ENCODE data around the gene RFC1. TPM values are rescaled to one million over a fixed set of nuclear protein-coding genes. Genes with fewer than 3 reads are reported as not detected.
A peak's percentile ranks its signal among the peaks of the same experiment; 100 is the strongest.
"Not testable (repeated sequence)": the region's sequence is repeated elsewhere in the genome, so short reads cannot be mapped to it uniquely, and the experiment has no call there.

RFC1 gene
- total and polyA plus RNA-seq, 2 of the 4 experiments (the other 2 are of a cell fraction): 18.4 to 49.3 TPM

- H3K23ac ChIP-seq (ENCODE audit: low read depth, low read length): no peak within 1 kb of the TSS
- H3K79me1 ChIP-seq (ENCODE audit: low read depth in 1 of 2, low read length in 2 of 2): no peaks in the 10 kb centered on the region
- H3K9ac ChIP-seq (ENCODE audit: low read depth, low read length): no peak within 1 kb of the TSS
- H3K4me2 ChIP-seq (ENCODE audit: low read depth, low read length): peak within 1 kb of the TSS; percentile 18; the same call in 1 of the 2 replicates
- POLR2A ChIA-PET (ENCODE audit: unreplicated experiment): no interaction called here
- H2BK5ac ChIP-seq (ENCODE audit: low read depth, low read length, poor library complexity, severe bottlenecking): no peak within 1 kb of the TSS
- BruUV-seq (replicated peaks): no TSS peak
- peak within 1 kb of the TSS; percentile 68 for H2AFZ ChIP-seq (replicated peaks; ENCODE audit: low read length, poor library complexity)
- TF ChIP-seq RAD21 (IDR thresholded peaks at IDR 0.05; ENCODE audit: low read length) (no peak), MXI1 (IDR thresholded peaks at IDR 0.05; ENCODE audit: borderline replicate concordance, low read depth, low read length) (no peak), CHD1 (IDR thresholded peaks at IDR 0.05; ENCODE audit: low read depth, low read length) (no peak), NFE2L2 (IDR thresholded peaks at IDR 0.05; ENCODE audit: low read depth, low read length) (no peak), BHLHE40 (IDR thresholded peaks at IDR 0.05; ENCODE audit: low read depth, low read length) (no peak), ELK1 (IDR thresholded peaks at IDR 0.05; ENCODE audit: borderline replicate concordance, low read depth, low read length) (no peak)
- H3K9me3 ChIP-seq (ENCODE audit: control insufficient read depth, insufficient read depth, low read length): no peaks in the 10 kb centered on the region
- CTCF ChIA-PET: no interaction called here
- H3K27me3 ChIP-seq (ENCODE audit: control insufficient read depth, insufficient read depth, low read length): peaks cover 6% of the 10 kb centered on the region; the same call in 1 of the 2 replicates
- in situ Hi-C loops (cut with MboI; ENCODE audit: low sequenced_read_pairs) (no loop called here), dilution Hi-C loops (cut with HindIII; ENCODE audit: low sequenced_read_pairs, unreplicated experiment) (no loop called here), intact Hi-C loops (cut with micrococcal nuclease) (no loop called here)
- no peak within 1 kb of the TSS for H3K56ac ChIP-seq (ENCODE audit: extremely low read depth, insufficient read depth, low read length)
- H3K9me1 ChIP-seq (ENCODE audit: insufficient read depth, low read length): no peaks in the 10 kb centered on the region
- H3K36me3 ChIP-seq (ENCODE audit: control insufficient read depth, insufficient read depth, low read length): no peaks in the 10 kb centered on the region
- no peak within 1 kb of the TSS for H3K14ac ChIP-seq (replicated peaks; ENCODE audit: low read depth, low read length)
- no peak for DNase-seq
- no peak within 1 kb of the TSS for H3K4ac ChIP-seq (ENCODE audit: low read depth, low read length)
- 0% methylated on average over 1 of the region's 12 CpGs; no CpG with 5 or more reads in 1 of the 2 experiments for WGBS, 2 experiments (ENCODE audit: extremely low coverage in 2 of 2, insufficient read length in 1 of 2)
- H2BK20ac ChIP-seq (ENCODE audit: low read depth, low read length): no peak within 1 kb of the TSS
- H3K4me1 ChIP-seq (ENCODE audit: control insufficient read depth, insufficient read depth, low read length): no peaks in the 10 kb centered on the region
- H4K91ac ChIP-seq (ENCODE audit: insufficient read depth, low read depth, low read length): no peak within 1 kb of the TSS
- no peaks in the 10 kb centered on the region for H4K20me1 ChIP-seq (ENCODE audit: insufficient read depth, low read length)
- no peak within 1 kb of the TSS for H4K8ac ChIP-seq (ENCODE audit: low read depth in 2 of 2, low read length in 2 of 2)
- H3K18ac ChIP-seq (ENCODE audit: low read depth, low read length): no peak within 1 kb of the TSS
- no peak within 1 kb of the TSS for H4K5ac ChIP-seq (ENCODE audit: low read depth, low read length)
- H2BK15ac ChIP-seq (ENCODE audit: low read depth, low read length): no peak within 1 kb of the TSS
- no peak within 1 kb of the TSS for H2BK120ac ChIP-seq (ENCODE audit: low read depth, low read length)
- H3K27ac ChIP-seq (ENCODE audit: insufficient read depth, low read length): no peak within 1 kb of the TSS
- H2AK5ac ChIP-seq (ENCODE audit: low read depth, low read length): no peak within 1 kb of the TSS
- H2AK9ac ChIP-seq (replicated peaks; ENCODE audit: low read depth, low read length, poor library complexity): no peak within 1 kb of the TSS
- no peak within 1 kb of the TSS for H3K4me3 ChIP-seq (ENCODE audit: insufficient read depth, low read depth, low read length)
- ATAC-seq (ENCODE audit: low read depth): peak; percentile 24; the same call in 1 of the 2 replicates
These were observed 40.8 kb upstream of the RFC1 start, which contains the start of gene KLB for GRCh38 chr4:39406763-39407583. TSS of gene KLB (plus strand) at chr4:39406930. CDS start at chr4:39406950, 20 bp downstream.

GRCh38 chr4:39401640-39402039 is 35.5 kb upstream of the RFC1 start:
- POLR2A ChIA-PET (ENCODE audit: unreplicated experiment): not testable (repeated sequence)

More at GRCh38 chr4:39401640-39402039, 35.5 kb upstream of the RFC1 start:
- H3K4ac ChIP-seq (ENCODE audit: low read depth, low read length); H3K56ac ChIP-seq (ENCODE audit: extremely low read depth, insufficient read depth, low read length); in situ Hi-C loops (cut with MboI; ENCODE audit: low sequenced_read_pairs); H3K18ac ChIP-seq (ENCODE audit: low read depth, low read length); H2AK9ac ChIP-seq (replicated peaks; ENCODE audit: low read depth, low read length, poor library complexity); H4K20me1 ChIP-seq (ENCODE audit: insufficient read depth, low read length); DNase-seq; H4K8ac ChIP-seq (ENCODE audit: low read depth in 2 of 2, low read length in 2 of 2); intact Hi-C loops (cut with micrococcal nuclease); H3K9me1 ChIP-seq (ENCODE audit: insufficient read depth, low read length); H3K27me3 ChIP-seq (ENCODE audit: control insufficient read depth, insufficient read depth, low read length); H2BK5ac ChIP-seq (ENCODE audit: low read depth, low read length, poor library complexity, severe bottlenecking); dilution Hi-C loops (cut with HindIII; ENCODE audit: low sequenced_read_pairs, unreplicated experiment); H3K9ac ChIP-seq (ENCODE audit: low read depth, low read length); H3K4me1 ChIP-seq (ENCODE audit: control insufficient read depth, insufficient read depth, low read length); H2AFZ ChIP-seq (replicated peaks; ENCODE audit: low read length, poor library complexity); H2BK15ac ChIP-seq (ENCODE audit: low read depth, low read length); CTCF ChIA-PET; H2BK120ac ChIP-seq (ENCODE audit: low read depth, low read length); H3K36me3 ChIP-seq (ENCODE audit: control insufficient read depth, insufficient read depth, low read length); H4K91ac ChIP-seq (ENCODE audit: insufficient read depth, low read depth, low read length); H3K27ac ChIP-seq (ENCODE audit: insufficient read depth, low read length); H4K5ac ChIP-seq (ENCODE audit: low read depth, low read length); H3K23ac ChIP-seq (ENCODE audit: low read depth, low read length); H3K4me2 ChIP-seq (ENCODE audit: low read depth, low read length); H3K79me1 ChIP-seq (ENCODE audit: low read depth in 1 of 2, low read length in 2 of 2); H3K9me3 ChIP-seq (ENCODE audit: control insufficient read depth, insufficient read depth, low read length); BruUV-seq (replicated peaks); ATAC-seq (ENCODE audit: low read depth); H3K4me3 ChIP-seq (ENCODE audit: insufficient read depth, low read depth, low read length); H2BK20ac ChIP-seq (ENCODE audit: low read depth, low read length); H2AK5ac ChIP-seq (ENCODE audit: low read depth, low read length); H3K14ac ChIP-seq (replicated peaks; ENCODE audit: low read depth, low read length): not testable (repeated sequence)
- no CpG with 5 or more reads among the region's 6 CpGs for WGBS, 2 experiments (ENCODE audit: extremely low coverage in 2 of 2, insufficient read length in 1 of 2)

All from IMR-90 (cell line).